Activated CD8-positive, alpha-beta memory T cell treated with anti-CD3 and anti-CD28 coated beads, Interleukin-2, amount 50 U/mL, for 1 hour (primary cell): ENCODE data around the gene RAMACL.

ENCODE experiments used
- DNase-seq: peaks from one replicate; pipeline ENCODE4 v3.0.0-alpha.2; 2020; ENCODE audit errors: extremely low read depth

The RAMACL gene

GRCh38 chr6:166618251-166618650 is 31.8 kb upstream of the RAMACL start:
- DNase-seq: no peak

GRCh38 chr6:166617359-166617758 is 30.9 kb upstream of the RAMACL start:
- no peak for DNase-seq

DNA sequence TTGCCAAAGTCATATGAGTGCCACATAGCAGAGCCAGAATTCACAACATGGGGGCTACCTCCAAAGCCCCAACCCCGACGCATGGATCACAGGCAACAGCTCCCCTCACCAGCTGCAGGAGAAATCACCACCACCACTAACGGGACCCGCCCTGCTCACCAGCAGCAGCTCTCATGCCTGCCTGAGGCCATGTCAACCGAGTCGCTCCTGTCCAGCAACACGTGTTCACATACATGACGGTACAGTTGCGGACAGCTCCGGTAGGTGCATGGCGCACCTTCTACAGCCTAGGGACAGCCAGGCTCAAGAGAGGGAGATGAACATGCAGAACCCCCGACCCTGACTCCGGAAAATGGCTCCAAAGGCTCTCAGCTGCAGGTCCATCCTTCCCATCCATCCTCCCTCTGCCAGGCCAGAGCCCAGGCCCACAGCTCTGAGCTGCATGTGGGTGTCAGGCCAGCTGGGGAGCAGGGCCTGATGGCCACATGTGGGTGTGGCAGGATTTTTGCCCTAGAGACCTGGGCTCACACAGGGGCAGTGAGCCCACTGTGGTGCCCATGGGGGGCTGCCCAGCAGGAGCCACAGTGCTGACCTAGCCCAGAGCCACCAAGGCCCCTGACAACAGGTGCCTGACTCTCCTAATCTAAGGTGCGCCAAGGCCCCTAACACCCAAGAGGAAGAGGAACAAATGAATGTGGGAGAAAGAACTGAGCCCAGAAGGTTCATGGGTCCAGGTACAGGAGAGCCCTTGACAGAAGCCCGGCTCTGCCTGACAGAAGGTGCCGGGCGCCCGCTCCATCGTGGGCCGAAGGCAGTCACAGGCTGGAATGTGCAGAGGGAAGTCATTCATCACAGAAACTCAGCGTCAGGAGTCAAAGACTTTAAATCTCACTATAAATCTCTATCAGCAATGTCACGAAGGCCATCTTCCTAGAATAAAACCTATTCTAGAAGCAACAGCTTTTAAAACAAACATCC is 30.1 kb upstream of the RAMACL start:
- DNase-seq: no peak

DNA sequence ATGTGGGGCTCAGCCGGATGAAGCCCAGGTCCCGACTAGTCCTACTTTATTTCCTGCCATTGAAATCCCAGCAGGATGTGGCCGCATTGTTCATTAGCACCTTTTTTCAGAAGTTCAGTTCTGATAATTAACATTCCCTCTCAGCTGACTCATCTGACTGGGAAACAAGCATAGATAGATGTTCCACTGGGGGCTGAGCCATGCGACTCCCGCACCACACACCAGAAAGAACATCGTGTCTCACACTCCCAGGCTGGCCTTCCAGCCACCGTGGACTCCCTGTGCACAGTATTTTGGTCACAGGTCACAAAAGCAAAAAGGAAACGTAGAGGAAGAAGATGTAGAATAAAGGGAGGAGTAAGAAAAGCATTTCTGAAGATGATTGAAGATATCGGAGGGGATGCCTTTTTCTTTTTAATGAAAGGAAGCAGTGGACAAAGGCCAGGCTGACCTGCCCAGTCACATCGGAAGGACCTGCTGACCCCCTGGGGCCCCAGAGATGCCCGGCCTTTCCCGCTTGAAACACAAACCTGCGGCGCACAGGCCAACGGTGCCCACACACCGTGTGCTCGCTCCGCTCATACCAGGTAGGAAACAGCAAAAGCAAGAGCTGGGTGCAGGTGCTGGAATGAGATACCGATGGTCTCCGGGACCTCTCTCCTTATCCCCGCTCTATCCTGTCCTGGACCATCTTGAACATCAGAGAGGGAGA is 28.7 kb upstream of the RAMACL start:
- no peak for DNase-seq

DNA sequence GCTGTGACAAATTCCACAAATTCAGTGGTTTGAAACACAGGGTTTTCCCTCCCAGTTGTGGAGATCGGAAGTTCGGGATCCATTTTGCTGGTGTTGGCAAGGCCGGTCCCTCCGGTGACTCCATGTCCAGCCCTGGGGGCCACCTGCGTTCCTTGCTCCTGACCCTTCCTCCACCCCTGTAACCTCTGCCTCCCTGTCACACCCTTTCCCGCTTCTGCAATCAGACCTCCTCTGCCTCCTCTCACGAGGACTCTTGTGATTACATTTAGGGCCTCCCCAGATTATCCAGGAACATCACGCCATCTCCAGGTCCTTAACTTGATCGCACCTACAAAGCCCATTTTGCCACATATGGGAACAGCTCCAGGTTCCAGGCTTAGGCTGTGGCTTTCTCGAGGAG is 28.1 kb upstream of the RAMACL start:
- no peak for DNase-seq

GRCh38 chr6:166614171-166614583 is 27.7 kb upstream of the RAMACL start:
- no peak for DNase-seq

DNA sequence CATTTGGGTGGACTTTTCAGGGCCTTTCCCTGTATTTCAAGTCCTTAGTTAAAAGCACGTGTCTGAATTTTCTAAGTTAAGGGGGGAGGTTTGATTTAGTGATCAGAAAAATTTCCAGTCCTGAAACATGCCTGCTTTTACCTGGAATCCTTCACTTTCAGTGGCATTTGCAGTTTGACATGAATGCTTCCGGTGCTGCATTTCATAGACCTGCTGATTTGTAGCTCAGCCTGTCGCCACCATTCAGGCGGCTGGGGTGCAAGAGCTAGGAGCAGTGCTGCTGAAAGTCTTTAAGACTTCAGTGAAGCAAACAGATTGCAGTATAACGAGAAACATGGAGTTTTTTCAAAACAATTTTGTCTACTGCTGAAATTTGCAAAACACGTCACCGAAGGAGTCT is 26.5 kb upstream of the RAMACL start:
- no peak for DNase-seq

DNA sequence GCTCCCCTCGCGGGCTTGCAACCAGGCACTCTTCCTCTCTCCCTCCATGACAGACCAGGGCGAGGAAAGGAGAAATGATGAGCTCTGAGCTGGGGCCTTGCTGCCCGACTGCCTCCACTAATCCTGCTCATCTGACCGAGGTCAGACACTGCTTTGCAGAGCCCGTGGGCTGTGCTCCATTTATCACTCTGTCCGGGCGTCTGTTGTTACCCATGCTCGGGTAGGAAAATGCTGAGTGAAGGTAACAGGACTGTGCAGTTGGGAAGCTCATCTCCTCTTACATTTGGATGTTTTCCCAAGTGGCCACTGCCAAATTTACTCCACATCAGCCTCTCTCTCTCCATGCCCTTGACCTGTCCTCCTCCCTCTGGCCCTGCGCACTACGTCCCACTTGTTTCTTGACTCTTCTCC is 26.0 kb upstream of the RAMACL start:
- DNase-seq: no peak

DNA sequence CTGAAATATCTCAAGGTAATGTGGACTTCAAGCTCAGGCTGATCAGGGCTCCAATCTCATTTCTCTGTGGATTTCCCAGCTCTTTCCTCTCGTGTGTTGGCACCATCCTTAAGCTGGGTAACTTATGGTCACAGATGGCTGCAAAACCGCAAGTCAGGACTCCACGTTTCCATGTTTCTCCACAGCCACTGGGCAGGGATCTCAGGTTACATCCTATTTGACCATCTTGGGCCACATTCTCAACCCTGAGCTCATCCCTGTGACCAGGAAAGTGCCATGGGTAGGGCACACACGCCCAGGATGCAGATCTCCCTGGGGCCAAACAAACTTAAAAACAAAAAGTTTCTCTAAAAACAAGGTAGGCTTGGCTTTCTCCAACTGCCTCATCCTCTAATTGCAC is 25.2 kb upstream of the RAMACL start:
- no peak for DNase-seq

- DNase-seq: no peak
Measured at GRCh38 chr6:166610069-166610468, 23.6 kb upstream of the RAMACL start.

GRCh38 chr6:166608774-166609173 is 22.3 kb upstream of the RAMACL start:
- DNase-seq: no peak

DNA sequence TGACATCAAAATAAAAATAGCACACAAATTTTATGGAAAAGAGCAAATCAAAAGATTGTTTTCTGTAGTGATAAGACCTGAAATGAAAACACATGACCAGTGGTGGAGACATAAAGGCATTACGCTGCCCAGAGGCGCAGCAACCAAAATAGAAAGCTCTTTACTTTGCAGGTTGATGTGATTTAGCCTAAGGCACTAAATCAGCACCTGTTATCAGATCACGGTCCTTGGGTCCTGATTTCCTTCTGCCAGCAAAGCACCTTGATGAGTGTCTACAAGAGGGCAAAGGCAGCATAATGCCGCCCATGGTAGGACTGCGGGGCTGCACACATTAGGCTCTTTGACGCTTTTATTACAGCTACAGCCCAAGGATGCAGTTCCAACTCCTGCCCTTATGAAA is 19.3 kb upstream of the RAMACL start:
- DNase-seq: no peak

DNA sequence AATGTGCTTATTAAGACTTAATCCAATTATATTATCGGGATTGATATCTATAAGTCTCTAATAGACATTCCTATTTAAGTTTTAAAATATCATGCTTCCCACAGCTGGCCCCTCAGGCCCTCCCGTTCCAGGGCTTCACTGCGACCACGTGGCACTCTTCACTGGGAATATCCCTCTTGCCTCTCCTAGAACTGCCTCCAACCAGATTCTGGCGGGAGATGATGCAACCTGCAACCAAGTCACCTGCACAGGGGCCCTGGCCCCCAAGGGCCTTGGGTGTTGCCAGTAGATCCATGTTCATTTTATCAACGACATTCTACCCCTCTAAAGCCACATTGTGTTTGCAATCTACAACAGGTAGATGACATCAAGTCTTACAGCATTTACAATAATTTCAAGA is 18.4 kb upstream of the RAMACL start:
- DNase-seq: no peak

DNA sequence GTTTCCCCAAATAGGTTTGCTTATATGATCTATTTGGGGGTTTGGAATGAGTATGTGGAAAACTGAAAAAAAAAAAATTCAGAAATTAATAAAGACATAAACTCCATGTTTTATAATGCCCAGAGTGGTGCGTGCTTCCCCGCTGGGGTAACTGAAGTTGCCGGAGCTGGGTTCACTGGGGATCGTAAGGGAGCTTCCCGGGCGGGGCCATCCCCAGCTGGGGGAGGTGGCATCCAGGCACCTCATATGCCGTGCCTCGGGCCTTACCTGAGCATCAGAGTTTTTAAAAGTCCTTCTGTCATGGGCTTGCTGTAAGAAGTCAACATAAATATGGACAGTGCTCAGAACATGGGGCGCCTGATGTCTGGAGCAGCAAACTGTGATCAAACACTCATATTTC is 17.9 kb upstream of the RAMACL start:
- DNase-seq: no peak

GRCh38 chr6:166603043-166603690 is 16.7 kb upstream of the RAMACL start:
- no peak for DNase-seq

- no peak for DNase-seq
Measured at GRCh38 chr6:166601956-166602355, 15.5 kb upstream of the RAMACL start.

GRCh38 chr6:166600931-166601330 is 14.5 kb upstream of the RAMACL start:
- no peak for DNase-seq

- DNase-seq: no peak
Measured at GRCh38 chr6:166599205-166599604, 12.7 kb upstream of the RAMACL start.

- DNase-seq: no peak
Measured at GRCh38 chr6:166598441-166599138, 12.1 kb upstream of the RAMACL start.

DNA sequence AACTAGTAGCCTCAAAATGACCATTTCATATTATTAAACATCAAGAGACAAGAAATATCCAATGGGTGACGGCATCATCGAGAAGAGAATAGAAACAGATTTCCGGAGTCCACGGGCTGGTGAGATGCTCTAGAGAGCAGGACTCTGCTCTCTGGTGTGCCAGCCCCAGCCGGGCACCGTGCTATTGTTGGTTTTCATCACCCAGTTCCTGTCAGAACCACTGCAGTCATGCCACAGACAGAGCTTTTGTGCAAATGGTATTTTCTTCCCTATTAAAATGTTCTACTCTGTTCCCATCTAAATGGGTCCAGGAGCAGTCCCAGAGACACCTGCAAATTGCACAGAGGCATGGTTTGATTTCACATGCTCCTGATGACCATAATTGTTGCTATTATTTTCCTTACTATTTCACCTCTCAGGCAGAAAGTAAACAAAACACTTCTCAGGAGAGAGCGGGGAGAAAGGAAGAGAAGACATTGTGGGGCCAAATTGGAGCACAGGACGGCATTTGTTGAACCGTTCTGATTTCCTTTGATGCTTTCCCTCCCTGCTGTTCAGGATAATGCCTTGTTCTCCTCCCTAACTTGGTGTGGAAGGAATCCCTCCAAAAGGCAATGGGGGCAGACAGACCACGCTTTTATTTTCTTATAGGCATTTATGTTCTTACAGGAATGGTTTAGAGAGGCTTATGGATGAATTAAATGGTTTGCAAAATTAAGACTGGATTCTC is 11.4 kb upstream of the RAMACL start:
- DNase-seq: no peak
